PFSK-1 (cell line): Measurements from ENCODE around the gene CDK5R1.
A peak's percentile ranks its signal among the peaks of the same experiment; 100 is the strongest.

Experiments used
- FOXP2 ChIP-seq: optimal IDR thresholded peaks from 2 replicates; pipeline ENCODE3; 2011; ENCODE audit warnings: borderline replicate concordance, control low read depth, inconsistent platforms; ENCODE audit not compliant: insufficient read depth; ENCODE audit errors: extremely low read length, extremely low read depth
- POLR2AphosphoS5 ChIP-seq: IDR thresholded peaks from 2 replicates; pipeline ENCODE4 v1.6.1; 2012; ENCODE audit warnings: low read depth, mild to moderate bottlenecking, control low read depth, low read length, moderate library complexity
- REST ChIP-seq, 2 experiments: IDR thresholded peaks; 2 replicates each; pipeline versions ENCODE4 v1.6.1 to v1.8.0; 2011 to 2012; ENCODE audit warnings: low read depth in 2 of 2, low read length in 2 of 2, control low read depth in 1 of 2, inconsistent platforms in 1 of 2, mild to moderate bottlenecking in 1 of 2, moderate library complexity in 1 of 2; ENCODE audit not compliant: insufficient read depth in 1 of 2
- SIN3A ChIP-seq: IDR thresholded peaks from 2 replicates; pipeline ENCODE4 v1.6.1; 2012; ENCODE audit warnings: mild to moderate bottlenecking, low read length, moderate library complexity, borderline replicate concordance; ENCODE audit not compliant: insufficient read depth
- TAF1 ChIP-seq: IDR thresholded peaks from 2 replicates; pipeline ENCODE4 v1.6.1; 2012; ENCODE audit warnings: low read length, control low read depth, borderline replicate concordance; ENCODE audit not compliant: insufficient read depth

The CDK5R1 gene

GRCh38 chr17:32444301-32445073 lies 42.3 kb upstream of the CDK5R1 start, which contains the start of gene PSMD11:
TSS of gene PSMD11 (plus strand) at chr17:32444510. CDS start at chr17:32444524, 14 bp downstream.
- TF ChIP-seq SIN3A (peak; percentile 46; the same call in 1 of the 2 replicates), REST (IDR thresholded peaks at IDR 0.05; ENCODE audit: insufficient read depth in 1 of 2, low read depth in 2 of 2, low read length in 2 of 2) (no peak), TAF1 (peak; percentile 91), FOXP2 (peak; percentile 70), POLR2AphosphoS5 (peak; percentile 83)

GRCh38 chr17:32445074-32445415 lies 41.7 kb upstream of the CDK5R1 start:
- no peak for TF ChIP-seq FOXP2
- TF ChIP-seq SIN3A: 0 out of 2 replicates have a peak, but pooled peaks have one; percentile 25

GRCh38 chr17:32445497-32445896 lies 41.3 kb upstream of the CDK5R1 start:
- TF ChIP-seq POLR2AphosphoS5 (no peak), FOXP2 (no peak), SIN3A (no peak), REST (IDR thresholded peaks at IDR 0.05; ENCODE audit: insufficient read depth in 1 of 2, low read depth in 2 of 2, low read length in 2 of 2) (no peak), TAF1 (no peak)

GRCh38 chr17:32445971-32446370 lies 40.8 kb upstream of the CDK5R1 start:
- TF ChIP-seq FOXP2: no peak
- no peak for TF ChIP-seq POLR2AphosphoS5
- no peak for TF ChIP-seq TAF1
- TF ChIP-seq SIN3A: no peak

GRCh38 chr17:32446949-32447348 lies 39.8 kb upstream of the CDK5R1 start:
- no peak for TF ChIP-seq TAF1
- no peak for TF ChIP-seq REST (IDR thresholded peaks at IDR 0.05; ENCODE audit: insufficient read depth in 1 of 2, low read depth in 2 of 2, low read length in 2 of 2)
- TF ChIP-seq SIN3A: no peak
- no peak for TF ChIP-seq FOXP2
- no peak for TF ChIP-seq POLR2AphosphoS5

GRCh38 chr17:32449963-32450362 lies 36.8 kb upstream of the CDK5R1 start:
- TF ChIP-seq REST (IDR thresholded peaks at IDR 0.05; ENCODE audit: insufficient read depth in 1 of 2, low read depth in 2 of 2, low read length in 2 of 2): no peak
- TF ChIP-seq TAF1: no peak
- TF ChIP-seq SIN3A: no peak
- TF ChIP-seq FOXP2: no peak
- no peak for TF ChIP-seq POLR2AphosphoS5
